Endothelial cell of umbilical vein (primary cell): ENCODE data around the gene GPR89A. TPM values are rescaled to one million over a fixed set of nuclear protein-coding genes. Genes with fewer than 3 reads are reported as not detected.

Experiments used
- BruUV-seq: library from RNA; stranded (reverse); fragments of 400-500 nt; replicated peaks from 2 replicates; lab custom pipeline; 2021; lab: Mats Ljungman, UMichigan
- CTCF ChIA-PET: fragments of 300-600, 350-600 bp; sonication (Branson Sonifier 250); formaldehyde crosslinking; loops from one replicate; lab custom pipeline; 2021; ENCODE audit warnings: antibody characterized with exemption, inconsistent platforms; lab: Charles Lee
- POLR2A ChIA-PET: fragments of 300-600, 350-600 bp; sonication (Branson Sonifier 250); formaldehyde crosslinking; loops from one replicate; lab custom pipeline; 2021; ENCODE audit warnings: antibody characterized with exemption, inconsistent platforms; lab: Charles Lee
- DNase-seq: peaks from one replicate; pipeline ENCODE4 v3.0.0-alpha.2; 2011; ENCODE audit warnings: low read depth, low spot score
- FAIRE-seq: peaks from 2 replicates; lab custom pipeline; 2011; peaks lifted over from hg19 to GRCh38; lab: Jason Lieb, UNC
- H2AFZ ChIP-seq: 2 replicates; pipeline ENCODE4 v1.6.0; 2012; ENCODE audit warnings: low read depth, low read length, control low read depth, inconsistent platforms
- H3K27ac ChIP-seq: 2 replicates; pipeline ENCODE4 v1.5.1; 2011; ENCODE audit warnings: low read depth, mild to moderate bottlenecking, control low read depth, low read length, moderate library complexity; ENCODE audit not compliant: insufficient read depth
- H3K27me3 ChIP-seq, 2 experiments: 2 replicates each; pipeline versions ENCODE4 v1.6.0 to v1.6.1; 2011; ENCODE audit warnings: low read length in 2 of 2, mixed read lengths in 1 of 2; ENCODE audit not compliant: control insufficient read depth in 2 of 2, insufficient read depth in 2 of 2
- H3K36me3 ChIP-seq, 2 experiments: 2 replicates in 1 of 2; 3 replicates in 1 of 2; pipeline ENCODE4 v1.5.1; 2011; ENCODE audit warnings: low read length in 2 of 2, mild to moderate bottlenecking in 1 of 2, moderate library complexity in 1 of 2; ENCODE audit not compliant: control insufficient read depth in 2 of 2, insufficient read depth in 2 of 2; ENCODE audit errors: extremely low read depth in 1 of 2
- H3K4me1 ChIP-seq: 3 replicates; pipeline ENCODE4 v1.5.1; 2011; ENCODE audit warnings: mild to moderate bottlenecking, low read length; ENCODE audit not compliant: control insufficient read depth, insufficient read depth; ENCODE audit errors: extremely low read depth
- H3K4me2 ChIP-seq: 2 replicates; pipeline ENCODE4 v1.6.1; 2011; ENCODE audit warnings: low read length, control low read depth, mixed read lengths; ENCODE audit not compliant: insufficient read depth
- H3K4me3 ChIP-seq, 3 experiments: fragments of 200-600 bp in 1 of 3; sonication (generic), shearing (Covaris generic) in 1 of 3; replicated peaks in 1 of 3; 2 replicates each; pipeline ENCODE4 v1.5.1; 2011 to 2016; ENCODE audit warnings: control low read depth in 3 of 3, low read length in 3 of 3, mild to moderate bottlenecking in 2 of 3, inconsistent platforms in 1 of 3, low read depth in 1 of 3, moderate library complexity in 1 of 3; ENCODE audit not compliant: insufficient read depth in 1 of 3
- H3K79me2 ChIP-seq: 2 replicates; pipeline ENCODE4 v1.6.0; 2012; ENCODE audit warnings: low read length, inconsistent platforms; ENCODE audit not compliant: control insufficient read depth, insufficient read depth
- H3K9ac ChIP-seq: replicated peaks from 2 replicates; pipeline ENCODE3; 2011; ENCODE audit warnings: low read length, control low read depth; ENCODE audit not compliant: insufficient read depth; ENCODE audit errors: extremely low read depth
- H3K9me1 ChIP-seq: replicated peaks from 3 replicates; pipeline ENCODE4 v1.6.0; 2011; ENCODE audit warnings: mild to moderate bottlenecking, low read length; ENCODE audit not compliant: control insufficient read depth, insufficient read depth; ENCODE audit errors: extremely low read depth
- H3K9me3 ChIP-seq: replicated peaks from 2 replicates; pipeline ENCODE4 v1.5.1; 2012; ENCODE audit warnings: low read length, inconsistent platforms; ENCODE audit not compliant: control insufficient read depth, insufficient read depth
- H4K20me1 ChIP-seq: replicated peaks from 2 replicates; pipeline ENCODE3; 2011; ENCODE audit warnings: mild to moderate bottlenecking, low read length; ENCODE audit not compliant: control insufficient read depth, insufficient read depth; ENCODE audit errors: extremely low read depth
- EZH2 ChIP-seq: IDR thresholded peaks from 2 replicates; pipeline ENCODE4 v1.6.1; 2012; ENCODE audit warnings: borderline replicate concordance, low read depth, mild to moderate bottlenecking, moderate library complexity, low read length, inconsistent platforms; ENCODE audit not compliant: severe bottlenecking
- FOS ChIP-seq: IDR thresholded peaks from 2 replicates; pipeline ENCODE4 v1.6.1; 2011; ENCODE audit warnings: mild to moderate bottlenecking, low read length, moderate library complexity, borderline replicate concordance; ENCODE audit not compliant: insufficient read depth
- GATA2 ChIP-seq: IDR thresholded peaks from 2 replicates; pipeline ENCODE4 v1.7.0; 2011; ENCODE audit warnings: low read depth, mild to moderate bottlenecking, moderate library complexity, mixed read lengths, low read length; ENCODE audit not compliant: insufficient read length, insufficient read depth
- JUN ChIP-seq: IDR thresholded peaks from 2 replicates; pipeline ENCODE4 v1.6.1; 2011; ENCODE audit warnings: borderline replicate concordance, low read depth; ENCODE audit not compliant: insufficient read length, insufficient read depth
- MYC ChIP-seq: IDR thresholded peaks from one replicate; pipeline ENCODE4 v1.6.1; 2011; ENCODE audit warnings: mild to moderate bottlenecking, low read depth, low read length
- POLR2A ChIP-seq: IDR thresholded peaks from 2 replicates; pipeline ENCODE4 v1.6.1; 2012; ENCODE audit warnings: low read depth, mild to moderate bottlenecking, control low read depth, low read length
- POLR2AphosphoS5 ChIP-seq: IDR thresholded peaks from 2 replicates; pipeline ENCODE4 v1.6.1; 2012; ENCODE audit warnings: low read depth, mild to moderate bottlenecking, control low read depth, low read length, moderate library complexity; ENCODE audit not compliant: insufficient read depth
- dilution Hi-C: fragments of 300-500 bp; cut with MboI; formaldehyde crosslinking; loops from one replicate; pipeline ENCODE4 v1.15.0; 2019; ENCODE audit warnings: low sequenced_read_pairs; ENCODE audit not compliant: extremely low pct_ligation_motif_present
- intact Hi-C: fragments of 100-400 bp; cut with micrococcal nuclease; formaldehyde crosslinking; loops from one replicate; pipeline ENCODE4 v1.10.0; 2022
- polyA plus RNA-seq, 4 experiments: library from polyadenylated mRNA; depleted of rRNA in 3 of 4; stranded (reverse) in 3 of 4; unstranded in 1 of 4; fragments of >200 nt; gene quantifications; 2 replicates each; pipeline versions ENCODE4 v1.2.1 to v1.2.3, GENCODE V29; 2011 to 2012; ENCODE audit warnings: missing spikeins in 1 of 4
- total RNA-seq: library from RNA; stranded (reverse); gene quantifications from 2 replicates; pipeline ENCODE4 v1.2.3, GENCODE V29; 2021
- TF ChIP-seq, protein P1 (sequence below), 2 donors: IDR thresholded peaks; 1 replicate in 1 of 2; 2 replicates in 1 of 2; pipeline ENCODE4 v1.5.1; 2011; ENCODE audit warnings: low read length in 2 of 2, mild to moderate bottlenecking in 2 of 2, moderate library complexity in 2 of 2, control low read depth in 1 of 2, inconsistent platforms in 1 of 2, low read depth in 1 of 2; ENCODE audit not compliant: insufficient read depth in 1 of 2; ENCODE audit errors: extremely low read depth in 1 of 2
- TF ChIP-seq, protein P2 (sequence below): IDR thresholded peaks from 2 replicates; pipeline ENCODE4 v1.6.1; 2011; ENCODE audit not compliant: insufficient read depth, insufficient read length

GPR89A gene
- total and polyA plus RNA-seq, 2 donors (not counting 3 experiments of a cell fraction or from before 2014, with no cell fraction given) = 13.8 to 35.7 TPM

DNA sequence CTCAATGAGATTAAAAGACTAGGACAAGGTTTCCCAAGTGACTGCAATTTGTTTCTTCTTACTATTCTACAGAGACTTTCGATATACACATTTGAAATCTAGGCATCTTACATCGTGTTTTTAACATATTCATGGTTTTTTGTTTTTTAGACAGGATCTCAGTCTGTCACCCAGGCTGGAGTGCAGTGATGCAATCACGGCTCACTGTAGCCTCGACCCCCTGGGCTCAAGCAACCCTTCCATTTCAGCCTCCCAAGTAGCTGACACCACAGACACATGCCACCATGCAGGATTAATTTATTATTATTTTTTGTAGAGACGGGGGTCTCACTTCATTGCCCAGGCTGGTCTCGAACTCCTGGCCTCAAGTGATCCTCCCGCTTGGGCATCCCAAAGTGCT, 97.8 kb downstream of the GPR89A start:
- ChIA-PET POLR2A (no interaction called here), CTCF (interaction anchor here (1.9 kb wide), 1 partner anchor 15 kb away, joined by 6 read pairs; no protein-coding TSS in a partner anchor)
- no TSS peak for BruUV-seq
- no peaks in the 10 kb centered on the region for H3K4me1 ChIP-seq
- H2AFZ ChIP-seq = no peak overlapping the region
- no peaks in the 10 kb centered on the region for H3K79me2 ChIP-seq
- FAIRE-seq = no peak
- H3K27me3 ChIP-seq = peaks cover 8 to 11% of the 10 kb centered on the region in 2 experiments
- TF ChIP-seq, protein P1, sequence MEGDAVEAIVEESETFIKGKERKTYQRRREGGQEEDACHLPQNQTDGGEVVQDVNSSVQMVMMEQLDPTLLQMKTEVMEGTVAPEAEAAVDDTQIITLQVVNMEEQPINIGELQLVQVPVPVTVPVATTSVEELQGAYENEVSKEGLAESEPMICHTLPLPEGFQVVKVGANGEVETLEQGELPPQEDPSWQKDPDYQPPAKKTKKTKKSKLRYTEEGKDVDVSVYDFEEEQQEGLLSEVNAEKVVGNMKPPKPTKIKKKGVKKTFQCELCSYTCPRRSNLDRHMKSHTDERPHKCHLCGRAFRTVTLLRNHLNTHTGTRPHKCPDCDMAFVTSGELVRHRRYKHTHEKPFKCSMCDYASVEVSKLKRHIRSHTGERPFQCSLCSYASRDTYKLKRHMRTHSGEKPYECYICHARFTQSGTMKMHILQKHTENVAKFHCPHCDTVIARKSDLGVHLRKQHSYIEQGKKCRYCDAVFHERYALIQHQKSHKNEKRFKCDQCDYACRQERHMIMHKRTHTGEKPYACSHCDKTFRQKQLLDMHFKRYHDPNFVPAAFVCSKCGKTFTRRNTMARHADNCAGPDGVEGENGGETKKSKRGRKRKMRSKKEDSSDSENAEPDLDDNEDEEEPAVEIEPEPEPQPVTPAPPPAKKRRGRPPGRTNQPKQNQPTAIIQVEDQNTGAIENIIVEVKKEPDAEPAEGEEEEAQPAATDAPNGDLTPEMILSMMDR (IDR thresholded peaks at IDR 0.05; ENCODE audit: extremely low read depth in 1 of 2, insufficient read depth in 1 of 2, low read depth in 1 of 2, low read length in 2 of 2) = no peak
- H3K4me2 ChIP-seq = no peak overlapping the region
- H3K9ac ChIP-seq = no peak overlapping the region
- no peak for DNase-seq
- dilution Hi-C loops (no loop called here), intact Hi-C loops (no loop called here)
- H3K9me1 ChIP-seq = no peaks in the 10 kb centered on the region
- H4K20me1 ChIP-seq = no peaks in the 10 kb centered on the region
- H3K27ac ChIP-seq = no peak overlapping the region
- H3K9me3 ChIP-seq = no peaks in the 10 kb centered on the region
- no peak overlapping the region for H3K4me3 ChIP-seq
- no peaks in the 10 kb centered on the region for H3K36me3 ChIP-seq

DNA sequence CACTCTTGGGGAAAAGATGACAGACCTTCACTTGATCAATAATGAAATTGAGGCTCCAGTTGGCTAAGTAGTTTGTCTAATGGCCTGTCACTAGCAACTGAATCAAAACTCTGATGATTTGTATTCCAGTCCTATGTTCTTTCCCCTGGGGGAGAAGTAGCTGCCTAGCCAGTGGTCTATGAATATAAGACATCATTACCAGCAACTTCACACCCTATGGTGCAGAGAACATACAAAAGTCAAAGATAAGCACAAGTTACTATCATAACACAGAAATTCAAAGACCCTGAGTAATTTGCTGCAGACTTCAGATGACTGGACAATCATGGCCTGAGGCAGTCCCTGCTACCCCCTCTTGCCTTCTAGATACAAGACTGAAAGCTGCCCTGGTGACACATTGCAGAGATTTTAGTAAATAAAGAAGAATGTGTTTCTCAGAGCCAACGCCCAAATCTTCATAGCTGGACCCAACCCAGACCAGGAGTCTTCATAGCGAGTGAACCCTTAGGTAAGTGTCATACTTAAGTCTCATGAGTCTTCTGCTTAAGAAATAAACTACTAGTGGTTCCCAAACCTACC, 98.4 kb downstream of the GPR89A start:
- Histone ChIP-seq H3K9me3 (no peaks in the 10 kb centered on the region), H3K36me3 (no peaks in the 10 kb centered on the region), H3K4me1 (no peaks in the 10 kb centered on the region), H3K4me2 (no peak overlapping the region), H3K4me3 (no peak overlapping the region), H3K9ac (no peak overlapping the region), H2AFZ (no peak overlapping the region), H3K79me2 (no peaks in the 10 kb centered on the region), H3K27ac (no peak overlapping the region), H3K27me3 (peaks cover 8 to 11% of the 10 kb centered on the region in 2 experiments), H4K20me1 (no peaks in the 10 kb centered on the region), H3K9me1 (no peaks in the 10 kb centered on the region)
- ChIA-PET POLR2A (no interaction called here), CTCF (interaction anchor here (1.6 kb wide), 1 partner anchor 14 kb away, joined by 5 read pairs; no protein-coding TSS in a partner anchor)
- TF ChIP-seq POLR2AphosphoS5 (no peak), JUN (no peak), POLR2A (no peak), MYC (no peak), FOS (no peak), GATA2 (no peak), EZH2 (no peak)
- TF ChIP-seq, protein P1 (IDR thresholded peaks at IDR 0.05; ENCODE audit: extremely low read depth in 1 of 2, insufficient read depth in 1 of 2, low read depth in 1 of 2, low read length in 2 of 2) = no peak
- TF ChIP-seq, protein P2, sequence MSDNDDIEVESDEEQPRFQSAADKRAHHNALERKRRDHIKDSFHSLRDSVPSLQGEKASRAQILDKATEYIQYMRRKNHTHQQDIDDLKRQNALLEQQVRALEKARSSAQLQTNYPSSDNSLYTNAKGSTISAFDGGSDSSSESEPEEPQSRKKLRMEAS = no peak
- dilution Hi-C loops = no loop called here
- no peak for DNase-seq
- intact Hi-C loops = no loop called here
- no TSS peak for BruUV-seq
- no peak for FAIRE-seq
